ENCODE results near the gene PRF1.
"Not testable (repeated sequence)": the region's sequence is repeated elsewhere in the genome, so short reads cannot be mapped to it uniquely, and the experiment has no call there.

PRF1 gene

DNA sequence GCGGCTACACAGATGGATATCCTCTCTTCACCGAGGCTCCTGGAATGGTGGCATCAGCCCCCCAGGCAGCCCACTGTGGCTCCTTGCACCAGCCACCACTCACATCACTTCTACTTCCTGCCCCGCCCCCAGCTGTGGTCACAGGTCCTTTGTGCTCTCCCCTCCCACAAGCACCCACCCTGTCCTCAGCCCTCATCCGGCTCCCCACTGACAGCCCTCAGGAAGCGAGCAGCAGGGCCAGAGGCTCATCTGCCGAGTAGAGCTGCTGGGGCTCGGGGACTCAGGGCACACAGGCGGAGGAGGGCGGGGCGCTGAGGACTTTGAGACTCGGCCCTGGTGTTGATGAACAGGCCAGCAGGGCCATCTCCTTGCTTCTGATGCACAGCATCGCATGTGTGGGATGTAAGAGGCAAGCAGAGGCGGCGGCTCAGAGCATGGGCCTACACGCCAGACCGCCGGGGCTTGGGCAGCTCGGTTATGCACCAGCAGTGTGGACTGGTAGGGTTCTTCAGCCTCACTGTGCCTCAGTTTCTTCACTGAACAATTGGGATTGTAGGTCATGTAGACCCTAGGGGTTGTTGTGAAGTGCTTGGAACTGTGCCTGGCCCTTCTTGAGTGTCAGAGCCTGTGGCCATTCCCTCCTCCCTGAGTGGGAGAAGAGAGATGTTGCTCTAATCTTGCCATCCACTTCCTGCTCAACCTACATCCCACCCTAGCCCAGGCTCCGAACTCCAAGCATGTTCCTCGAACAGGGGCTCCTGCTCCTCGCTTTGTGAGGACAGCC is at the start of gene PRF1:
Gene PRF1 (minus strand): TSS at position 77 of the 784 bp plus-strand sequence. CDS start 1,839 bp downstream, outside the sequence.
- FAIRE-seq: no peak

DNA sequence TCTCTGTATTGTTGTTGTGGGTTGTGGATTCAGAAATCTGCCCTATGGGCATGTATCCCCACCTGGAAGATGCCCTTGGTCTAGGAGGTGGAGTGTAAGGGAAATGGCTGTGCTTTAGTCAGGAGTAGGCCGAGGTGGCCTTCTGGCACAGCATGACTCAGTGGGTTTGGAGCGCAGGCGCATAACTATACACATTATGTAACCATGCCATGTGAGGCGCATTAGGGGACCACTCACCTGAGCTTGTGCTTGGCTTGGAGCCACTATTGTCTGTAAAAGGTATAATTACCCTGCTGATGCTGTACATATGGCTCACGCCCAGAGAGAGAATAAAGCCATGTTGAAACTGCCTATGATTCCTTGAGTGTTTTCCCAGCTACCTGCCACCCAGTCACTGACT is 49.1 kb upstream of the PRF1 start:
- no peak for FAIRE-seq

- FAIRE-seq: no peak
These were observed 48.2 kb upstream of the PRF1 start for GRCh38 chr10:70650718-70651117.

DNA sequence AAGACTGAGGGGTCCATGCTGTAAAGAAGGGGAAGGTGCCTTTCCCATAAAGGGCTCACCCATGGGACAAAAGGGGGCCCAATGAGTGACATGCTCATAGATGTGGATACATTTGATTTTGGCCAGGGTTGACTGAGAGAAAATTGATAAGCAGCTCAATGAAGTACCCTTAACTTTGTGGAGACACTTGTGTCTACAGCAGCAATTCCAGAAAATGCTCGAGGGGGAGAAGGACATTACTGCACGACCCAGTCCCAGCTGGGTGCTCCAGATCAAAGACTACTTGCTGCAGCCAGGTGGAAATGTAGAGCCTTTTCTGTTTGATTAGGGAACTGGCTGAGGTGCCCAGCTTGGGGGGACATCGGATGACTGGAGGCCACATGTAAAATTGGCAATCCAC is 47.6 kb upstream of the PRF1 start:
- FAIRE-seq: no peak

- FAIRE-seq: no peak
These were observed 47.0 kb upstream of the PRF1 start for GRCh38 chr10:70649526-70649925.

DNA sequence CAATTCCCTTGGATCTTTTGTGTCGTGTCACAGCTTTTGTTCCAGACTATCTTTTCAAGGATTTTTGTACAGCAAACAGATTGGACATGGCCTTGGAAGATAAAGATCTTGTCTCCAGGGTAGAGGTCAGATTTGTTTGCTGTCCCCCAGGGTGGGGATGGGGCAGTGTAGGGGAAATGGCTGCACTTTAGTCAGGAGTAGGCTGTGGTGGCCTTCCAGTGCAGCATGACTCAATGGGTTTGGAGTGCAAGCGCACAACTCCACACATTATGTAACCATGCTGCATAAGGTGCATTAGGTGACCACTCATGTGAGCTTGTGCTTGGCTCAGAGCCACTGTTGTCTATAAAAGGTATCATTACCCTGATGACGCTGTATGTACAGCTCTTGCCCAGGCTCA is 45.9 kb upstream of the PRF1 start:
- no peak for FAIRE-seq

GRCh38 chr10:70647086-70647485 is 44.5 kb upstream of the PRF1 start:
- FAIRE-seq: no peak

DNA sequence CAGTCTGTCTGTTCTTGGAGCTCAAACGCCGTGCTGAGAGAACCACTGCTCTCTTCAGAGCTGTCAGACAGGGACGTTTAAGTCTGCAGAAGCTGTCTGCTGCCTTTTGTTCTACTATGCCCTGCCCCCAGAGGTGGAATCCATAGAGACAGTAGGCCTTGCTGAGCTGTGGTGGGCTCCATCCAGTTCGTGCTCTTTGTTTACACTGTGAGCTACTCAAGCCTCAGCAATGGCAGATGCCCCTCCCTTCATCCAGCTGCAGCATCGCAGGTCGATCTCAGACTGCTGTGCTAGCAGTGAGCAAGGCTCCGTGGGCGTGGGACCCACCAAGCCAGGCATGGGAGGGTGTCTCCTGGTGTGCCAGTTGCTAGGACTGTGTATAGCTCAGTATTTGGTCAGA is 42.4 kb upstream of the PRF1 start:
- FAIRE-seq: not testable (repeated sequence)

GRCh38 chr10:70643272-70643671 is 40.7 kb upstream of the PRF1 start:
- FAIRE-seq: not testable (repeated sequence)

- not testable (repeated sequence) for FAIRE-seq
These were observed 37.3 kb upstream of the PRF1 start for GRCh38 chr10:70639640-70640383.

DNA sequence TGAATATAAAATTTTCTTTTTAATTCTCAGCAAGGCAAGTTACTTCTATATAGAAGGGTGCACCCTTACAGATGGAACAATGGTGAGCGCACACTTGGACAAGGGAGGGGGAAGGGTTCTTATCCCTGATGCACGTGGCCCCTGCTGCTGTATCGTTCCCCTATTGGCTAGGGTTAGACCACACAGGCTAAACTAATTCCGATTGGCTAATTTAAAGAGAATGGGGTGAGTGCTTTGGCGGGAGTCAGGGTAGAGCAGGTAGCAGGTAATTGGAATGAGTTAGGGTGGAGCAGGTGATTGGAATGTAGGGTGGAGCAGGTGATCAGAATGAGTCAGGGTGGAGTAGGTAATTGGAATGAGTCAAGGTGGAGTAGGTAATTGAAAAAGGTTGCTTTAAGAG is 32.0 kb upstream of the PRF1 start:
- FAIRE-seq: not testable (repeated sequence)

DNA sequence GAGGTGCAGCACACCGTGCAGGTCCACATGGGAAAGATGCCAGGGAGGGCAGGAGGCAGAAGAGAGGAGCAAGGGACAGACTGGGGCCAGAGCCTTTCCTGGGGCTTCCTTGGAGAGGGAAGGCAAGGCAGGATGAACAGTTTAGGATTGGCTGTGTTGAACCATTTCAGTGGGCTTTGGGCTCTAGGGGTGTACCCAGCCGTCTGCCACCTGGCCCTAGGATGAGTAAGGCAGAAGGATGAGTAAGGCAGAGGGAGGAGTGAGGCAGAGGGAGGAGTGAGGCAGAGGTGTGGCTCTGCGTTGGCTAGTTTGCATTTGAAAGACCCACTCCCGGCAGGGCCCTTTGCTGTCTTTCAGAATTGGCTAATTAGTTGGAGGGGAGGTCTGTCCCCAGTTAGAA is 31.5 kb upstream of the PRF1 start:
- FAIRE-seq: no peak

GRCh38 chr10:70631735-70632134 is 29.2 kb upstream of the PRF1 start:
- FAIRE-seq: not testable (repeated sequence)

DNA sequence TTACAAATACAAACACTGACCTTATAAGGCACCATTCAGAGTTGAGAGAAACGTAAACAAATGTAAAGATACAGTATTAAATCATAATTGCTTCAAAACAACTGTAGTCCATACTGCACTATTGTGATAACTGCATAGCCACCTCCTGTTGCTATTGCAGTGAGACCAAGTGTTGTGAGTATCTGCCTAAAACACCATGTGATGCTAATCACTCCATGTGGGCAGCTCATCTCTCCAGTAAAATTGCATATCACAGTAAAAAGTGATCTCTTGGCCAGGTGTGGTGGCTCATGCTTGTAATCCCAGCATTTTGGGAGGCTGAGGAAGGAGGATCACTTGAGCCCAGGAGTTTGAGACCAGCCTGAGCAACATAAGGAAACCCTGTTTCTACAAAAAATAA is 26.8 kb upstream of the PRF1 start:
- no peak for FAIRE-seq

- no peak for FAIRE-seq
These were observed 23.5 kb upstream of the PRF1 start for GRCh38 chr10:70626056-70626455.

DNA sequence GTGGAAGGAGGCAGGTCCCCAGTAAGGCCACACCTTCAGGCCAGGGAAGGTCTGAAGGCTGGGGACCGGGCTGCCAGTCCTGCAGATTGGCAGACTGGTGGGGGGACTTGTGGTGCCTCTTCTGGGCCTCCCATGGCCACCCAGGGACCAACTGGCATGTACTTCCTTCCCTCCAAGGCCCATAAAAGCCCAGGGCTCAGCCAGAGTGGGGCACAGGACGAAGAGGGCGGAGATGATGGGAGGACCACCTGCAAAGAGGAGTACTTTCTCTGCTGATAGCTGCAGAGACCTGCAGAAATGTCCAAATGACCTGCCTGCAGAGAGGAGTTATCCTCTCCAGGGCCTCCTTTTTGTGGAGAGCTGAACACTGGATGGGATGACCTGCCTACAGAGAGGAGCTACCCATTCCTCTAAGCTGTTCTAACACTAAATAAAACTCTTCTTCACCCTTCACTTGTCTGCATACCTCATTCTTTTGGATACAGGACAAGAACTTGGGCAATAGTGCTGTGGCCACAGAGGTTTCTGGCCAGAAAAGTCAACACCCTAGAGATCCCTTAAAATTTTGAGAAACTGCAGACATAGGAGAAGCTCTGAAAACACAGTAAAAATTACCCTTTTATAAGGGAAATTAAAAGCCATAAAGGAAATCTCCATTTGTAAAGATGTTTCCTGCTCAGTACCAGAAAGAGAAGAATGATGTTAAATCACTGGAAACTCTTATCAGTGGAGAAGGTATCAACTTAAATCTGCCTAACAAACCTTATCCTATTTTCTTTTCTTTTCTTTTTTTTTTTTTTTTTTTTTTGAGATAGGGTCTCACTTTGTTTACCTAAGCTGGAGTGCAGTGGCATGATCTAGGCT is 20.7 kb upstream of the PRF1 start:
- no peak for FAIRE-seq

- no peak for FAIRE-seq
These were observed 20.0 kb upstream of the PRF1 start for GRCh38 chr10:70622541-70622940.

GRCh38 chr10:70621503-70622078 is 19.1 kb upstream of the PRF1 start:
- no peak for FAIRE-seq

GRCh38 chr10:70620020-70620289 is 17.4 kb upstream of the PRF1 start:
- FAIRE-seq: no peak

- peak; percentile 76 for FAIRE-seq
These were observed 16.9 kb upstream of the PRF1 start for GRCh38 chr10:70619271-70620019.

DNA sequence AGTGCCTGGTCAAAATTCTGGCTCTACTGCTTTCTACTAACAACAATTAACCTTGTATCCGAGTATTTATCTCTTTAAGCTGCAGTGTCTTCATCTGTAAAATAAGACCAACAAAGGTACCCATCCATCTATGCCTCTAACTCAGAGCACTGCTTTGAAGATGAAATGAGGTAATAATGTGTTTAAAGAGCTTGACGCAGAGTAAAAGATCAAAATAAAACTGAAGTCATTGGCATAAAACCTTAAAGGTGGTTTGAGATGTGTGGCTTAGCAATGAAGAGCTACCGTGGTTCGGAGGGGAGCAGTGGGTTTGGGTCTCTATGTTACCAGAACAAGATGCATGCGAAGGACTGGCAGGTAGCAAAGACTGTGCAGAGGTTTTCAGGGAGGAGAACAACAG is 16.1 kb upstream of the PRF1 start:
- no peak for FAIRE-seq

DNA sequence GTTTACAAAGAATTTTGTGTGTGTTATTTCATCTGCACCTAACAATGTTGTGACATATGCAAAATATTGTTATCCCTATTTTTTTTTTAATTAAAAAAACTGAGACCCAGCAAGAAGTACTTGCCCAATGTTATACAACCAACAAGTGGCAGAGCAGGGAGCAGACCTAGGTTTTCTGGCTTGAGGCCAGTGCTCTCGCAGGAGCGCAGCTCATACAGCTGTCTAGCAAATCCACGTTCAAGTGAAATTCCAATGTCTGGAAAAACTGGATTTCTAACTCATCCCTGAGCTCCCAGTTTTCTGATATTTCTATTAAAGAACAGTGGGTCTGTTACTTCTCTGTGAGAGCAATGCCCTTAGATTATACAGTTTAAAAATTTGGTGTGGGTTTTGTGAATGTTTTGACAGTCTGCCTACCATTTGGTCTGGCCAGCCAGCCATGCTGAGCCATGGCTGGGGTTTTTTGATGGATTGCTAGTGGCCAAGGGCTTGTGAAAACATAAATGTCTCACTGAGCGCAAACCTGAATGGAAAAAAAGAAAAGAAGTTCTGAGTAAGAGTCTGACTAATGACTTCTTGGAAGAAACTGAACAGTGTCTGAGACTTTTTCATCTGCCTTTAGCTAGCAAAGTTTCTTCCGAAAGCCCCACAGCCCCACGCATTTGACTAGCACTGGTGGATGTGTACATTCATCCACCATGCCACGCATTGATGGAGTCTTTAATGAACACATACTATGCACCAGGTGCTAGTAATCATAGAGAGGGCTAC is 15.4 kb upstream of the PRF1 start:
- FAIRE-seq: no peak
